Measurements from ENCODE around the gene SCP2.

The SCP2 gene

DNA sequence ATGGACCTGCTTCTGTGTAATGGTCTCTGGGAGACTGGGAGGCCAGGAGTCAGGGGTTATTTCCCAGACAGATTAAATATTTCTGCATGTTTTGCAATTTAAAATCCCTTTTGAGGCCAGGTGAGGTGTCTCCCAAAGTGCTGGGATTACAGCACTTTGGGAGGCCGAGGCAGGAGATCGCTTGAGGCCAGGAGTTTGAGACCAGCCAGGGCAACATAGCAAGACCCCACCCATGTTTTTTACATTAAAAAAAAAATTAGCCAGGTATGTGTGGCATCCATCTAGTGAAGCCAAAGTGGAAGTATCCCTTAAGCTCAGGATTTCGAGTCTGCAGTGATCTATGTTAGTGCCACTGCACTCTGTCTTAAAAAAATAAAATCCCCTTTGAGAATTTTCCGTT lies 39.6 kb upstream of the SCP2 start:
- Histone ChIP-seq H3K4me3 (replicated peaks; ENCODE audit: insufficient read depth, low read length) (no peak overlapping the region), H3K27me3 (ENCODE audit: insufficient read depth, poor library complexity, severe bottlenecking) (no peaks in the 10 kb centered on the region), H3K27ac (replicated peaks) (no peak overlapping the region)
- DNase-seq (ENCODE audit: low read depth in 1 of 2, low spot score in 1 of 2) = no peak
- TF ChIP-seq, protein P1, sequence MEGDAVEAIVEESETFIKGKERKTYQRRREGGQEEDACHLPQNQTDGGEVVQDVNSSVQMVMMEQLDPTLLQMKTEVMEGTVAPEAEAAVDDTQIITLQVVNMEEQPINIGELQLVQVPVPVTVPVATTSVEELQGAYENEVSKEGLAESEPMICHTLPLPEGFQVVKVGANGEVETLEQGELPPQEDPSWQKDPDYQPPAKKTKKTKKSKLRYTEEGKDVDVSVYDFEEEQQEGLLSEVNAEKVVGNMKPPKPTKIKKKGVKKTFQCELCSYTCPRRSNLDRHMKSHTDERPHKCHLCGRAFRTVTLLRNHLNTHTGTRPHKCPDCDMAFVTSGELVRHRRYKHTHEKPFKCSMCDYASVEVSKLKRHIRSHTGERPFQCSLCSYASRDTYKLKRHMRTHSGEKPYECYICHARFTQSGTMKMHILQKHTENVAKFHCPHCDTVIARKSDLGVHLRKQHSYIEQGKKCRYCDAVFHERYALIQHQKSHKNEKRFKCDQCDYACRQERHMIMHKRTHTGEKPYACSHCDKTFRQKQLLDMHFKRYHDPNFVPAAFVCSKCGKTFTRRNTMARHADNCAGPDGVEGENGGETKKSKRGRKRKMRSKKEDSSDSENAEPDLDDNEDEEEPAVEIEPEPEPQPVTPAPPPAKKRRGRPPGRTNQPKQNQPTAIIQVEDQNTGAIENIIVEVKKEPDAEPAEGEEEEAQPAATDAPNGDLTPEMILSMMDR (IDR thresholded peaks at IDR 0.05; ENCODE audit: insufficient read depth, low read length) = no peak
- TF ChIP-seq POLR2AphosphoS5 (IDR thresholded peaks at IDR 0.05; ENCODE audit: low read depth) = no peak
- TF ChIP-seq SPI1 (IDR thresholded peaks at IDR 0.05; ENCODE audit: borderline replicate concordance, low read depth) = no peak
- TF ChIP-seq, protein P2, sequence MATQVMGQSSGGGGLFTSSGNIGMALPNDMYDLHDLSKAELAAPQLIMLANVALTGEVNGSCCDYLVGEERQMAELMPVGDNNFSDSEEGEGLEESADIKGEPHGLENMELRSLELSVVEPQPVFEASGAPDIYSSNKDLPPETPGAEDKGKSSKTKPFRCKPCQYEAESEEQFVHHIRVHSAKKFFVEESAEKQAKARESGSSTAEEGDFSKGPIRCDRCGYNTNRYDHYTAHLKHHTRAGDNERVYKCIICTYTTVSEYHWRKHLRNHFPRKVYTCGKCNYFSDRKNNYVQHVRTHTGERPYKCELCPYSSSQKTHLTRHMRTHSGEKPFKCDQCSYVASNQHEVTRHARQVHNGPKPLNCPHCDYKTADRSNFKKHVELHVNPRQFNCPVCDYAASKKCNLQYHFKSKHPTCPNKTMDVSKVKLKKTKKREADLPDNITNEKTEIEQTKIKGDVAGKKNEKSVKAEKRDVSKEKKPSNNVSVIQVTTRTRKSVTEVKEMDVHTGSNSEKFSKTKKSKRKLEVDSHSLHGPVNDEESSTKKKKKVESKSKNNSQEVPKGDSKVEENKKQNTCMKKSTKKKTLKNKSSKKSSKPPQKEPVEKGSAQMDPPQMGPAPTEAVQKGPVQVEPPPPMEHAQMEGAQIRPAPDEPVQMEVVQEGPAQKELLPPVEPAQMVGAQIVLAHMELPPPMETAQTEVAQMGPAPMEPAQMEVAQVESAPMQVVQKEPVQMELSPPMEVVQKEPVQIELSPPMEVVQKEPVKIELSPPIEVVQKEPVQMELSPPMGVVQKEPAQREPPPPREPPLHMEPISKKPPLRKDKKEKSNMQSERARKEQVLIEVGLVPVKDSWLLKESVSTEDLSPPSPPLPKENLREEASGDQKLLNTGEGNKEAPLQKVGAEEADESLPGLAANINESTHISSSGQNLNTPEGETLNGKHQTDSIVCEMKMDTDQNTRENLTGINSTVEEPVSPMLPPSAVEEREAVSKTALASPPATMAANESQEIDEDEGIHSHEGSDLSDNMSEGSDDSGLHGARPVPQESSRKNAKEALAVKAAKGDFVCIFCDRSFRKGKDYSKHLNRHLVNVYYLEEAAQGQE (IDR thresholded peaks at IDR 0.05; ENCODE audit: insufficient replicate concordance, low read depth) = no peak
- TF ChIP-seq GABPA (IDR thresholded peaks at IDR 0.05; ENCODE audit: low read depth) = no peak

DNA sequence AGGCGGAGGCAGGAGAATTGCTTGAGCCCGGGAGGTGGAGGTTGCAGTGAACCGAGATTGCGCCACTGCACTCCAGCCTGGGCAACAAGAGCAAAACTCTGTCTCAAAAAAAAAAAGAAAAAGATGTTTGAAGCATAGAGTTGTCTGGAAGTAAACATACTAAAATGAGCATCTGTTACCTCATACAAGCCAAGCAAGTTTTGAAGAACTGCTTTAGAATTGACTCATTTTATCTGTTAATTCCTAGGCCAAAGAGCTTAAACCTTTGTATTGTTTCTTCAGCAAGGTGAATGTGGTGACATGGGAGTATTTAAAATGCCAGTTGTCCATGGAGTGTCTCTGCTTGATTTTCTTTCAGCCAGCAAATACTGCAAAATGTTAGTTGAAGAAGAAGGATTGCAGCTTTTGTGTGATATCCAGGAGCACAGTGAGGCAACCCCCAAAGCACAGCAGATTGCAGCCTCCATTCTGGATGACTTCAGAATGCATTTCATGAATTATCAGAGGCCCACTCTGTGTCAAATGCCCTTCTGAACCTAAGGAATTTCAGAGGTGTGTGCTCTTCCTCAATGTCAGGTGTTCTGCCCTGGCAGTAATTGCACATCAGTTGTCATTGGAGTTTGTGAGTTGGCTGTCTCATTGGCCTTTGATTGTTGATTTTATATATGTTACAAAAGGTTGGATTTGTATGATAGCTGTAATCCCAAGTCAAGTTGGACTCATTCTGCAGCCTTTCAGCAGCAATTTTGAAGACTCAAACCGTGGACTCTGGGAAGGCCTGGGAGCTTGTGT lies 34.5 kb upstream of the SCP2 start:
- no peak overlapping the region for H3K27ac ChIP-seq (replicated peaks)
- no peak overlapping the region for H3K4me3 ChIP-seq (replicated peaks; ENCODE audit: insufficient read depth, low read length)
- no peak for DNase-seq (ENCODE audit: low read depth in 1 of 2, low spot score in 1 of 2)
- H3K27me3 ChIP-seq (ENCODE audit: insufficient read depth, poor library complexity, severe bottlenecking) = no peaks in the 10 kb centered on the region
- TF ChIP-seq, protein P1 (IDR thresholded peaks at IDR 0.05; ENCODE audit: insufficient read depth, low read length) = no peak
- TF ChIP-seq POLR2AphosphoS5 (IDR thresholded peaks at IDR 0.05; ENCODE audit: low read depth) = no peak
- TF ChIP-seq, protein P2 (IDR thresholded peaks at IDR 0.05; ENCODE audit: insufficient replicate concordance, low read depth) = no peak
- no peak for TF ChIP-seq SPI1 (IDR thresholded peaks at IDR 0.05; ENCODE audit: borderline replicate concordance, low read depth)
- TF ChIP-seq GABPA (IDR thresholded peaks at IDR 0.05; ENCODE audit: low read depth) = no peak

DNA sequence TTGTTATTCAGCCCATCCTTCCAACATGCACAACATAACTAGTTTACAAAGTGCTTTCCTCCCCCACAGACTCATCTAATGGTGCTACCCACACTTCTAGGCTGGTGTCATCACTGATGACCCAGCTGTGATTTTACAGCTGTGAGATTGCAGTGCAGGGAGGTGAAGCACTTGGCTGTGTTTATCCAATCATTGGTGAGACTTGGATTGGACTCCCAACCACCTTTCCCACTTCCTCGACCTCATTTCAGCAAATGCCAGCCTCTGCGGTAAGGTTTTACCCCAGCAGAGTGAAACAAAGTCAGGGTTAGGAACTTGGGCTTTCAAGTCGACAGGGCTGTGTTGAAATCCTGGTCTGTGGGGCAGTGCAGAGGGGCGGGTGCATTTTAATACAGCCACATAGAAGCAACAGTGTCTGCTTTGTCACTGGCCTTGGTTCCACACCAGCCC lies 27.6 kb upstream of the SCP2 start:
- TF ChIP-seq POLR2AphosphoS5 (IDR thresholded peaks at IDR 0.05; ENCODE audit: low read depth) = no peak
- TF ChIP-seq SPI1 (IDR thresholded peaks at IDR 0.05; ENCODE audit: borderline replicate concordance, low read depth) = no peak
- Histone ChIP-seq H3K27ac (replicated peaks) (no peak overlapping the region), H3K27me3 (ENCODE audit: insufficient read depth, poor library complexity, severe bottlenecking) (no peaks in the 10 kb centered on the region), H3K4me3 (replicated peaks; ENCODE audit: insufficient read depth, low read length) (no peak overlapping the region)
- peak in 1 of 2 experiments; percentile 49 for DNase-seq (ENCODE audit: low read depth in 1 of 2, low spot score in 1 of 2)

DNA sequence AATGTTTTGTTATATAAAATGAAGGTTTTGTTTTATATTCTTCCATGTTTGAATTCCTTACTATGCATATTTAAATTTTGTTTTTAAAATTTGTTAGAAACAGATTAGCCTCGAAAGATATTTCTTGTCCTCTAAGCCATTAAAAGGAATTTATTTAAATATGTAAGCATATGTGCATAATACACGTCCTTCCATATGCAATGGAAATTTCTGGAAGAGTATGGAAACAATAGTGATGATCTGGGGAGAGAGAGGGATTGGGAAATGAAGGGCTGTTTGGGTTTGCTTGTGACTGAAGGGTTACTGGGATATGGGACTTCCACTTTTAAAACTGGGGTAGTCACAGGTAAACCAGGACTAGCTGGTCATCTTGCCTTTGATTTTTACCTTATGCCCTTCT lies 26.7 kb upstream of the SCP2 start:
- H3K4me3 ChIP-seq (replicated peaks; ENCODE audit: insufficient read depth, low read length) = no peak overlapping the region
- no peak for DNase-seq (ENCODE audit: low read depth in 1 of 2, low spot score in 1 of 2)
- H3K27ac ChIP-seq (replicated peaks) = no peak overlapping the region
- TF ChIP-seq GABPA (IDR thresholded peaks at IDR 0.05; ENCODE audit: low read depth) (no peak), POLR2AphosphoS5 (IDR thresholded peaks at IDR 0.05; ENCODE audit: low read depth) (no peak), SPI1 (IDR thresholded peaks at IDR 0.05; ENCODE audit: borderline replicate concordance, low read depth) (no peak)
- TF ChIP-seq, protein P1 (IDR thresholded peaks at IDR 0.05; ENCODE audit: insufficient read depth, low read length) = no peak
- TF ChIP-seq, protein P2 (IDR thresholded peaks at IDR 0.05; ENCODE audit: insufficient replicate concordance, low read depth) = no peak
- H3K27me3 ChIP-seq (ENCODE audit: insufficient read depth, poor library complexity, severe bottlenecking) = no peaks in the 10 kb centered on the region

Measured in HL-60 (cell line).